GM12878 (cell line): ENCODE results near the gene RGS16. TPM values are rescaled to one million over a fixed set of nuclear protein-coding genes. Genes with fewer than 3 reads are reported as not detected.

Experiments
- ATAC-seq: fragments of 200-7000 bp; cut with Tn5 transposase; 3 replicates; pipeline ENCODE4 v1.9.1; 2020; ENCODE audit warnings: mild to moderate bottlenecking, moderate library complexity
- BruUV-seq: library from RNA; stranded (reverse); fragments of 400-500 nt; replicated peaks from 2 replicates; lab custom pipeline; 2021; lab: Mats Ljungman, UMichigan
- CTCF ChIA-PET: fragments of 300-600 bp; sonication (Branson Sonifier 250); formaldehyde crosslinking; extraction: SDS; loops from one replicate; lab custom pipeline; 2021; ENCODE audit warnings: inconsistent platforms; lab: Yijun Ruan, JAX
- POLR2A ChIA-PET: fragments of 350-600 bp; formaldehyde crosslinking; extraction: SDS; loops from one replicate; lab custom pipeline; 2021; ENCODE audit warnings: inconsistent platforms; lab: Charles Lee
- RAD21 ChIA-PET: fragments of 300-600 bp; sonication (Branson Sonifier 250); formaldehyde crosslinking; loops from one replicate; lab custom pipeline; 2023; ENCODE audit warnings: antibody characterized with exemption; ENCODE audit not compliant: unreplicated experiment; lab: Charles Lee
- SMC1A ChIA-PET: fragments of 300-600 bp; sonication (Branson Sonifier 250); formaldehyde crosslinking; loops from one replicate; lab custom pipeline; 2023; ENCODE audit not compliant: unreplicated experiment, uncharacterized antibody; lab: Charles Lee
- DNase-seq: peaks from one replicate; pipeline ENCODE4 v3.0.0-alpha.2; 2011; ENCODE audit warnings: low read depth, low spot score
- FAIRE-seq: peaks from 3 replicates; lab custom pipeline; 2011; peaks lifted over from hg19 to GRCh38; lab: Jason Lieb, UNC
- H2AFZ ChIP-seq: 2 replicates; pipeline ENCODE4 v1.6.0; 2011; ENCODE audit warnings: low read depth, low read length, control low read depth; ENCODE audit not compliant: control insufficient read depth
- H3K27ac ChIP-seq: 2 replicates; pipeline ENCODE4 v1.5.1; 2011; ENCODE audit warnings: control low read depth; ENCODE audit not compliant: control insufficient read depth, insufficient read depth
- H3K27me3 ChIP-seq, 2 experiments: replicated peaks in 1 of 2; 2 replicates each; pipeline versions ENCODE4 v1.6.0 to v1.6.1; 2011; ENCODE audit warnings: low read length in 1 of 2; ENCODE audit not compliant: control insufficient read depth in 2 of 2, insufficient read depth in 2 of 2
- H3K36me3 ChIP-seq, 2 experiments: 2 replicates each; pipeline ENCODE4 v1.5.1; 2011; ENCODE audit warnings: low read length in 1 of 2; ENCODE audit not compliant: control insufficient read depth in 2 of 2, insufficient read depth in 2 of 2
- H3K4me1 ChIP-seq: 2 replicates; pipeline ENCODE4 v1.6.1; 2011; ENCODE audit warnings: mild to moderate bottlenecking, low read length, moderate library complexity, mixed read lengths; ENCODE audit not compliant: control insufficient read depth, insufficient read depth
- H3K4me2 ChIP-seq: 2 replicates; pipeline ENCODE4 v1.6.0; 2011; ENCODE audit warnings: control low read depth; ENCODE audit not compliant: control insufficient read depth, insufficient read depth
- H3K4me3 ChIP-seq: fragments of 200-600 bp; sonication (generic); 2 replicates; pipeline ENCODE4 v1.5.1; 2016
- H3K79me2 ChIP-seq: 2 replicates; pipeline ENCODE4 v1.6.0; 2011; ENCODE audit warnings: low read length; ENCODE audit not compliant: control insufficient read depth, insufficient read depth
- H3K9ac ChIP-seq: 2 replicates; pipeline ENCODE4 v1.8.0; 2011; ENCODE audit warnings: low read length, control low read depth, mixed read lengths; ENCODE audit not compliant: control insufficient read depth, insufficient read depth
- H3K9me3 ChIP-seq: replicated peaks from 3 replicates; pipeline ENCODE4 v1.5.1; 2011; ENCODE audit warnings: mild to moderate bottlenecking, low read length; ENCODE audit not compliant: control insufficient read depth, insufficient read depth
- H4K20me1 ChIP-seq: 2 replicates; pipeline ENCODE4 v1.6.0; 2011; ENCODE audit not compliant: control insufficient read depth, insufficient read depth
- CBX5 ChIP-seq: sonication (generic); IDR thresholded peaks from 2 replicates; pipeline ENCODE4 v1.6.1; 2016; ENCODE audit warnings: low read depth, moderate library complexity, mild to moderate bottlenecking, inconsistent platforms
- E4F1 ChIP-seq: fragments of 450-650 bp; IDR thresholded peaks from 2 replicates; pipeline ENCODE4 v1.6.1; 2018; ENCODE audit warnings: borderline replicate concordance, mild to moderate bottlenecking; ENCODE audit not compliant: partially characterized antibody
- JUND ChIP-seq: IDR thresholded peaks from 2 replicates; pipeline ENCODE4 v1.6.1; 2012; ENCODE audit warnings: low read depth, mild to moderate bottlenecking, low read length, improper control_type of control experiment, moderate library complexity
- NRF1 ChIP-seq: conservative IDR thresholded peaks from 2 replicates; pipeline ENCODE4 v1.6.1; 2011; ENCODE audit warnings: mild to moderate bottlenecking, low read depth, low read length, improper control_type of control experiment
- SIX5 ChIP-seq: IDR thresholded peaks from 2 replicates; pipeline ENCODE4 v1.6.1; 2011; ENCODE audit warnings: mild to moderate bottlenecking, low read depth, low read length, moderate library complexity; ENCODE audit not compliant: severe bottlenecking
- TARDBP ChIP-seq: IDR thresholded peaks from 2 replicates; pipeline ENCODE4 v1.6.1; 2016; ENCODE audit warnings: borderline replicate concordance
- in situ Hi-C: fragments of 300-500 bp; cut with MboI; formaldehyde crosslinking; loops from 9 replicates; pipeline ENCODE4 v1.14.3; 2018; ENCODE audit warnings: mixed read lengths
- intact Hi-C: fragments of 100-400 bp; cut with micrococcal nuclease; formaldehyde crosslinking; loops from one replicate; pipeline ENCODE4 v1.14.2; 2022; ENCODE audit not compliant: unreplicated experiment
- polyA plus RNA-seq, 11 experiments: library from polyadenylated mRNA; depleted of rRNA in 4 of 11; unstranded in 6 of 11; stranded (reverse) in 5 of 11; fragments of >200 nt; fragmentation: Nextera tagmentation in 4 of 11; fragmentation: Illumina TruSeq in 1 of 11; extraction: Ambion mirVana in 4 of 11; extraction: Trizol in 1 of 11; gene quantifications; 1 replicate in 1 of 11; 2 replicates in 10 of 11; pipeline versions ENCODE4 v1.2.1 to v1.2.3, GENCODE V29; 2011 to 2016; ENCODE audit warnings: inconsistent platforms in 2 of 11, missing spikeins in 2 of 11, low read depth in 1 of 11
- total RNA-seq, 4 experiments: library from RNA; depleted of rRNA in 3 of 4; stranded (reverse); fragments of >200 nt in 3 of 4; fragmentation: Illumina TruSeq in 1 of 4; extraction: Trizol in 1 of 4; gene quantifications; 2 replicates each; pipeline versions ENCODE4 v1.2.1 to v1.2.3, GENCODE V29; 2013 to 2021

The RGS16 gene
- total and polyA plus RNA-seq, 10 of the 15 experiments (the other 5 are each of a cell fraction or from before 2014, with no cell fraction given), result 16.4 to 58.2 (median 44.6) TPM

DNA sequence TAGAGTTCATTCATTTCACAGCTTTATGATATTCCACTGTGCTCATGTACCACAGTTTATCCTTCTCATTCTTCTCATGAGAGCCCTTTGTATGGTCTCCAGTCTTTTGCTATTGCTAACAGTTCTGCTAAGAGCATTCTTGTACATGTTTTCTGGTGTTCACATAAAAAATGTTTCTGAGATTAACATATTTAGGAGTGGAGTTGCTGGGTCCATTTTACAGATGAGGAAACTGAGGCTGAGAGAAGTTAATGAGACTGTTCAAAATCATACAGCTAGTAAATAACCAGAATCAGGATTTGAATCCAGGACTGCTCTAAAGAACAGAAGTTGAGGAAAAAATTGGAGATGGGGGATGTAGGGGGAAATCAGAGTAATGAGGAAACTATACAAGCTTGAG is 28.8 kb upstream of the RGS16 start:
- in situ Hi-C loops, result no loop called here
- H2AFZ ChIP-seq, result no peak overlapping the region
- BruUV-seq, result no TSS peak

More for the DNA sequence above, 28.8 kb upstream of the RGS16 start:
- DNase-seq, result no peak
- Histone ChIP-seq H4K20me1 (no peaks in the 10 kb centered on the region), H3K79me2 (no peaks in the 10 kb centered on the region), H3K9me3 (no peaks in the 10 kb centered on the region), H3K9ac (no peak overlapping the region), H3K27ac (no peak overlapping the region), H3K4me1 (peaks cover 33% of the 10 kb centered on the region), H3K4me3 (no peak overlapping the region), H3K4me2 (no peak overlapping the region), H3K36me3 (no peaks in the 10 kb centered on the region), H3K27me3 (no peaks in the 10 kb centered on the region)
- SMC1A ChIA-PET, result interaction anchor here (0.6 to 14.8 kb wide), 10 partner anchors 9 to 150 kb away, joined by 3 to 238 read pairs (median 9); partner anchors contain the start of gene RGS16
- ATAC-seq, result no peak
- peak; percentile 64 for FAIRE-seq
- POLR2A ChIA-PET, result interaction anchor here (1.1 to 2.2 kb wide), 6 partner anchors 9 to 44 kb away, joined by 3 to 13 read pairs (median 6); no protein-coding TSS in a partner anchor
- CTCF ChIA-PET, result interaction anchor here (0.9 to 2.2 kb wide), 11 partner anchors 8 to 150 kb away, joined by 3 to 13 read pairs (median 5); no protein-coding TSS in a partner anchor
- TF ChIP-seq E4F1 (no peak), CBX5 (no peak), JUND (no peak), NRF1 (no peak), TARDBP (no peak), SIX5 (no peak)
- intact Hi-C loops, result loop anchor here (5.0 kb wide), 1 partner anchor 44 kb away; no protein-coding TSS in a partner anchor
- RAD21 ChIA-PET, result interaction anchor here (1.3 to 2.1 kb wide), 7 partner anchors 9 to 150 kb away, joined by 3 to 14 read pairs (median 4); no protein-coding TSS in a partner anchor
